ENCODE measurements around the gene UPK1A. TPM values are rescaled to one million over a fixed set of nuclear protein-coding genes. Genes with fewer than 3 reads are reported as not detected.

The UPK1A gene
- polyA plus RNA-seq, 1 donor from 2014 or later, result not detected

GRCh38 chr19:35692010-35692409 lies 25.7 kb downstream of the UPK1A start:
- Histone ChIP-seq H3K9me3 (ENCODE audit: low read length) (no peaks in the 10 kb centered on the region), H3K36me3 (ENCODE audit: insufficient read depth, low read length) (no peaks in the 10 kb centered on the region), H3K79me2 (replicated peaks; ENCODE audit: insufficient read depth, low read length) (no peaks in the 10 kb centered on the region), H4K20me1 (ENCODE audit: insufficient read depth) (no peaks in the 10 kb centered on the region), H3K27ac (ENCODE audit: low read length) (no peak overlapping the region), H3F3A (ENCODE audit: insufficient read depth, low read length, poor library complexity, severe bottlenecking) (no peaks in the 10 kb centered on the region), H3K9me2 (ENCODE audit: insufficient read depth, low read length) (no peaks in the 10 kb centered on the region), H3K27me3 (ENCODE audit: insufficient read depth, low read depth, low read length) (no peaks in the 10 kb centered on the region), H3K9ac (ENCODE audit: low read length) (no peak overlapping the region), H2AFZ (ENCODE audit: low read depth, low read length) (no peak overlapping the region), H3K4me2 (ENCODE audit: low read length) (no peak overlapping the region), H3K4me3 (ENCODE audit: low read length) (no peak overlapping the region)
- TF ChIP-seq EP300 (conservative IDR thresholded peaks at IDR 0.05; ENCODE audit: poor library complexity, severe bottlenecking), result no peak
- TF ChIP-seq RAD21 (conservative IDR thresholded peaks at IDR 0.05), result no peak
- TF ChIP-seq, protein P1, sequence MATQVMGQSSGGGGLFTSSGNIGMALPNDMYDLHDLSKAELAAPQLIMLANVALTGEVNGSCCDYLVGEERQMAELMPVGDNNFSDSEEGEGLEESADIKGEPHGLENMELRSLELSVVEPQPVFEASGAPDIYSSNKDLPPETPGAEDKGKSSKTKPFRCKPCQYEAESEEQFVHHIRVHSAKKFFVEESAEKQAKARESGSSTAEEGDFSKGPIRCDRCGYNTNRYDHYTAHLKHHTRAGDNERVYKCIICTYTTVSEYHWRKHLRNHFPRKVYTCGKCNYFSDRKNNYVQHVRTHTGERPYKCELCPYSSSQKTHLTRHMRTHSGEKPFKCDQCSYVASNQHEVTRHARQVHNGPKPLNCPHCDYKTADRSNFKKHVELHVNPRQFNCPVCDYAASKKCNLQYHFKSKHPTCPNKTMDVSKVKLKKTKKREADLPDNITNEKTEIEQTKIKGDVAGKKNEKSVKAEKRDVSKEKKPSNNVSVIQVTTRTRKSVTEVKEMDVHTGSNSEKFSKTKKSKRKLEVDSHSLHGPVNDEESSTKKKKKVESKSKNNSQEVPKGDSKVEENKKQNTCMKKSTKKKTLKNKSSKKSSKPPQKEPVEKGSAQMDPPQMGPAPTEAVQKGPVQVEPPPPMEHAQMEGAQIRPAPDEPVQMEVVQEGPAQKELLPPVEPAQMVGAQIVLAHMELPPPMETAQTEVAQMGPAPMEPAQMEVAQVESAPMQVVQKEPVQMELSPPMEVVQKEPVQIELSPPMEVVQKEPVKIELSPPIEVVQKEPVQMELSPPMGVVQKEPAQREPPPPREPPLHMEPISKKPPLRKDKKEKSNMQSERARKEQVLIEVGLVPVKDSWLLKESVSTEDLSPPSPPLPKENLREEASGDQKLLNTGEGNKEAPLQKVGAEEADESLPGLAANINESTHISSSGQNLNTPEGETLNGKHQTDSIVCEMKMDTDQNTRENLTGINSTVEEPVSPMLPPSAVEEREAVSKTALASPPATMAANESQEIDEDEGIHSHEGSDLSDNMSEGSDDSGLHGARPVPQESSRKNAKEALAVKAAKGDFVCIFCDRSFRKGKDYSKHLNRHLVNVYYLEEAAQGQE (IDR thresholded peaks at IDR 0.05; ENCODE audit: borderline replicate concordance), result no peak
- TF ChIP-seq, protein P2, sequence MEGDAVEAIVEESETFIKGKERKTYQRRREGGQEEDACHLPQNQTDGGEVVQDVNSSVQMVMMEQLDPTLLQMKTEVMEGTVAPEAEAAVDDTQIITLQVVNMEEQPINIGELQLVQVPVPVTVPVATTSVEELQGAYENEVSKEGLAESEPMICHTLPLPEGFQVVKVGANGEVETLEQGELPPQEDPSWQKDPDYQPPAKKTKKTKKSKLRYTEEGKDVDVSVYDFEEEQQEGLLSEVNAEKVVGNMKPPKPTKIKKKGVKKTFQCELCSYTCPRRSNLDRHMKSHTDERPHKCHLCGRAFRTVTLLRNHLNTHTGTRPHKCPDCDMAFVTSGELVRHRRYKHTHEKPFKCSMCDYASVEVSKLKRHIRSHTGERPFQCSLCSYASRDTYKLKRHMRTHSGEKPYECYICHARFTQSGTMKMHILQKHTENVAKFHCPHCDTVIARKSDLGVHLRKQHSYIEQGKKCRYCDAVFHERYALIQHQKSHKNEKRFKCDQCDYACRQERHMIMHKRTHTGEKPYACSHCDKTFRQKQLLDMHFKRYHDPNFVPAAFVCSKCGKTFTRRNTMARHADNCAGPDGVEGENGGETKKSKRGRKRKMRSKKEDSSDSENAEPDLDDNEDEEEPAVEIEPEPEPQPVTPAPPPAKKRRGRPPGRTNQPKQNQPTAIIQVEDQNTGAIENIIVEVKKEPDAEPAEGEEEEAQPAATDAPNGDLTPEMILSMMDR (IDR thresholded peaks at IDR 0.05; ENCODE audit: poor library complexity, severe bottlenecking), result no peak
- TF ChIP-seq EZH2 (IDR thresholded peaks at IDR 0.05; ENCODE audit: borderline replicate concordance, insufficient read depth, low read length, poor library complexity, severe bottlenecking), result no peak
- TF ChIP-seq MXI1 (conservative IDR thresholded peaks at IDR 0.05; ENCODE audit: poor library complexity, severe bottlenecking), result no peak
- no peak for TF ChIP-seq SMC3 (conservative IDR thresholded peaks at IDR 0.05; ENCODE audit: poor library complexity)
- TF ChIP-seq POLR2AphosphoS5 (IDR thresholded peaks at IDR 0.05), result no peak
- no peak for TF ChIP-seq TAF1 (IDR thresholded peaks at IDR 0.05; ENCODE audit: low read depth)

GRCh38 chr19:35693422-35693821 lies 27.1 kb downstream of the UPK1A start:
- Histone ChIP-seq H3K27ac (ENCODE audit: low read length) (no peak overlapping the region), H3K79me2 (replicated peaks; ENCODE audit: insufficient read depth, low read length) (no peaks in the 10 kb centered on the region), H3K27me3 (ENCODE audit: insufficient read depth, low read depth, low read length) (no peaks in the 10 kb centered on the region), H4K20me1 (ENCODE audit: insufficient read depth) (no peaks in the 10 kb centered on the region), H3K4me2 (ENCODE audit: low read length) (no peak overlapping the region), H3K36me3 (ENCODE audit: insufficient read depth, low read length) (no peaks in the 10 kb centered on the region), H3K4me3 (ENCODE audit: low read length) (no peak overlapping the region), H2AFZ (ENCODE audit: low read depth, low read length) (no peak overlapping the region), H3K9me3 (ENCODE audit: low read length) (no peaks in the 10 kb centered on the region), H3F3A (ENCODE audit: insufficient read depth, low read length, poor library complexity, severe bottlenecking) (no peaks in the 10 kb centered on the region), H3K9me2 (ENCODE audit: insufficient read depth, low read length) (no peaks in the 10 kb centered on the region), H3K9ac (ENCODE audit: low read length) (no peak overlapping the region)
- no peak for TF ChIP-seq EP300 (conservative IDR thresholded peaks at IDR 0.05; ENCODE audit: poor library complexity, severe bottlenecking)
- no peak for TF ChIP-seq RAD21 (conservative IDR thresholded peaks at IDR 0.05)
- no peak for TF ChIP-seq POLR2AphosphoS5 (IDR thresholded peaks at IDR 0.05)
- TF ChIP-seq EZH2 (IDR thresholded peaks at IDR 0.05; ENCODE audit: borderline replicate concordance, insufficient read depth, low read length, poor library complexity, severe bottlenecking), result no peak
- TF ChIP-seq MXI1 (conservative IDR thresholded peaks at IDR 0.05; ENCODE audit: poor library complexity, severe bottlenecking), result no peak
- TF ChIP-seq, protein P2 (IDR thresholded peaks at IDR 0.05; ENCODE audit: poor library complexity, severe bottlenecking), result no peak
- TF ChIP-seq, protein P1 (IDR thresholded peaks at IDR 0.05; ENCODE audit: borderline replicate concordance), result no peak
- TF ChIP-seq SMC3 (conservative IDR thresholded peaks at IDR 0.05; ENCODE audit: poor library complexity), result no peak
- TF ChIP-seq TAF1 (IDR thresholded peaks at IDR 0.05; ENCODE audit: low read depth), result no peak

Measured in neural cell (in vitro differentiated cells).